C4-2B (cell line): ENCODE results near the gene TTI1.

Experiments used
- ZFX ChIP-seq: fragments of 450-650 bp; IDR thresholded peaks from 2 replicates; pipeline ENCODE4 v1.6.1; 2017
- TF ChIP-seq, protein P1 (sequence below): fragments of 450-650 bp; conservative IDR thresholded peaks from 2 replicates; pipeline ENCODE4 v1.5.1; 2017; ENCODE audit warnings: mild to moderate bottlenecking

DNA sequence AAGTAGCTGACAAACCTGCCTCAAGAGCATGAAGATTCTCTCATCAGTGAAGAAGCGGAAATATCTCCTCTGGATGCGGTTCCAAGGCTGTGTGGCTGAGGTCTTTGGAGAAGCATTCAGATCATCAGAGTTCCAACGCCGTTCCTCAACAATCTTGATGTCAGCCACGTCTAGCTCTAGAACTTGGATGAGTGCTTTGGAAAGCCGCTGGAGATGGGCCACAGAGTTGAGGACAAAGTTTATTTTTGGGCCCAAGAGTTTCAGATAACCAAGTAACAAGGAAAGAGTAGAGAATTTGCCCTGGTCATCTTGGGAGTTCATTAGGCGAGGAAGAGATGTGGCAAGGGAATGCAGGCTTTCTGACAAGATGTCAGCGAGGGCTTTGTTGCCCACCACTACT is 20.9 kb downstream of the TTI1 start:
- no peak for TF ChIP-seq ZFX
- TF ChIP-seq, protein P1, sequence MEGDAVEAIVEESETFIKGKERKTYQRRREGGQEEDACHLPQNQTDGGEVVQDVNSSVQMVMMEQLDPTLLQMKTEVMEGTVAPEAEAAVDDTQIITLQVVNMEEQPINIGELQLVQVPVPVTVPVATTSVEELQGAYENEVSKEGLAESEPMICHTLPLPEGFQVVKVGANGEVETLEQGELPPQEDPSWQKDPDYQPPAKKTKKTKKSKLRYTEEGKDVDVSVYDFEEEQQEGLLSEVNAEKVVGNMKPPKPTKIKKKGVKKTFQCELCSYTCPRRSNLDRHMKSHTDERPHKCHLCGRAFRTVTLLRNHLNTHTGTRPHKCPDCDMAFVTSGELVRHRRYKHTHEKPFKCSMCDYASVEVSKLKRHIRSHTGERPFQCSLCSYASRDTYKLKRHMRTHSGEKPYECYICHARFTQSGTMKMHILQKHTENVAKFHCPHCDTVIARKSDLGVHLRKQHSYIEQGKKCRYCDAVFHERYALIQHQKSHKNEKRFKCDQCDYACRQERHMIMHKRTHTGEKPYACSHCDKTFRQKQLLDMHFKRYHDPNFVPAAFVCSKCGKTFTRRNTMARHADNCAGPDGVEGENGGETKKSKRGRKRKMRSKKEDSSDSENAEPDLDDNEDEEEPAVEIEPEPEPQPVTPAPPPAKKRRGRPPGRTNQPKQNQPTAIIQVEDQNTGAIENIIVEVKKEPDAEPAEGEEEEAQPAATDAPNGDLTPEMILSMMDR, result no peak
